Stimulated activated CD4-positive, alpha-beta T cell treated with anti-CD3 and anti-CD28 coated beads, Interleukin-12 subunit alpha, Interleukin-12 subunit beta, amount 100 ng/mL, for 4 hours (primary cell): ENCODE measurements around the gene ADAM12.

ENCODE experiments used
- DNase-seq: peaks from one replicate; pipeline ENCODE4 v3.0.0-alpha.2; 2020

The ADAM12 gene

GRCh38 chr10:126133082-126133620 lies 255.1 kb downstream of the ADAM12 start:
- no peak for DNase-seq

DNA sequence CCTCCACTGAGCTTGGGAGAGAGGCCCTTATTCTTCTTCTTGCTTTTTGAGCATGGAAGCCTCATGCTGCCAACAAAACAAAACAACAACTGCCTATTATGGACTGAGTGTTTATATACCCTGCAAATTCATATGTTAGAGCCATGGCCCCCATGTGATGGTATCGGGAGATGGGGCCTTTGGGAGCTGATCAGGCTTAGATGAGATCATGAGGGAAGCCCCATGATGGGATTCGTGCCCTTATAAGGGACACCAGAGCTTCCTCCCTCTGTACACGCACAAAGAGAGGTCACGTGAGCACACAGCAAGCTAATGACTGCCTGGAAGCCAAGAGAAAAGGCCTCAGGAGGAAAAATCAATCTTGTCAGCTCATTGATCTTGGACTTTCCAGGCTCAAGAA lies 256.9 kb downstream of the ADAM12 start:
- no peak for DNase-seq

DNA sequence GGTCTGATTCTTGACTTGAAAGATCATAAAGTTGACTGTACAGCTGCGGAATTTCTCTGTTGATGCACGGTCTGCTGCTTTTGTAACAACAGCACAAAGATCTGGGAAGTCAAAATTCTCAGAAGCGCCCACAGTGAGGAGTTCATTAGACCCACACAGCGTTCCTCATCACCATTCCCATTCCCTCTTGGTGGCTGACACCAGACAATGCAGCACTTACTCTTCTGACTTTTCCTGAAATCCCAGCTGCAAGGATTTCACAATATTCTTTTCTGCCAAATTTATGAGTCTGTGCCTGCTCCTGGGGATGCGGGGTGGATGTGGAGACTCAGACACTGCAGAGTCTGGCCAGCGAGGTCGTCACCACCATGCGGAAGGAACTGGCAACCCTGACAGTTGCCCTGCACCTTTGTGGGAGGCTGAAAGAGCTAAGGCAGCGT lies 258.0 kb downstream of the ADAM12 start:
- no peak for DNase-seq

DNA sequence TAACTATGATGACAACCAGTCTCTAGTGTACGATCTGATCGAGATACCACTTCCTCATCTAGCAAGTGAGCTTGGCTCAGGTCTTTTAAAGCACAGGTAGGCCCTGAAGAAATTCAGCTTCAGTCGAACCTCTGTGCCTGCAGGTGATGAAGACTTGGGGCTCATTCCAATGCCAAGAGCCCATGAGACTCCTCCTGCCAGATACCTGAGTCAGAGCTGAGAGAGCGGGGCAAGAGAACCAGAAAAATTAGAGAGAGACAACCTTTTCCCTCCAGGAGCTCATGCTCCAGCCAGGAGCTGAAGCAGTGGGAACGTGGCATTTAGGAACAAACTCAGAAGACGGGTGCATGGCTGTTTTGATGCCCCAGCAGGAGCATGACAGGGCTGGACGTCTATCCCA lies 259.3 kb downstream of the ADAM12 start:
- DNase-seq, result no peak

GRCh38 chr10:126128581-126128980 lies 259.7 kb downstream of the ADAM12 start:
- DNase-seq, result no peak

- no peak for DNase-seq
Measured at GRCh38 chr10:126127481-126128029, 260.7 kb downstream of the ADAM12 start.

GRCh38 chr10:126126866-126127265 lies 261.4 kb downstream of the ADAM12 start:
- no peak for DNase-seq

DNA sequence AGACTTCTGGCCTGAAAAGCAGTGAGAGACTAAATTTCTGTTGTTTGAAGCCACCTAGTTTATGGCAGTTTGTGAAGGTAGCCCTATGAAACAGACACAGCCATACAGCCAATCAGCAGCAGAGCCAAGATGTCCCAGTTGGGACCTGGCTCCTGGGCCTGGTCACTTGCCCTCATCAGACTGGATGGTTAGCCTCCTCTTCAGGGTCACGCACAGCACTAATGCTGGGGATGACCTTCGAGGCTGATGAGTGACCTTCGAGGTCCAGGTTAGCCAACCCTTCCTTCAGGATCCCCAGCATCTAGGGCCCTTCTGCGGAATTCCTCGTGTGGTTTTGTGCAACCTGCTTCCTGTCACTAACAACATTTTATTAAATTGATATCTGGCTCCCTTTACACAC lies 262.3 kb downstream of the ADAM12 start:
- DNase-seq, result no peak

GRCh38 chr10:126124668-126125349 lies 263.5 kb downstream of the ADAM12 start:
- DNase-seq, result no peak

GRCh38 chr10:126124046-126124445 lies 264.2 kb downstream of the ADAM12 start:
- DNase-seq, result no peak

DNA sequence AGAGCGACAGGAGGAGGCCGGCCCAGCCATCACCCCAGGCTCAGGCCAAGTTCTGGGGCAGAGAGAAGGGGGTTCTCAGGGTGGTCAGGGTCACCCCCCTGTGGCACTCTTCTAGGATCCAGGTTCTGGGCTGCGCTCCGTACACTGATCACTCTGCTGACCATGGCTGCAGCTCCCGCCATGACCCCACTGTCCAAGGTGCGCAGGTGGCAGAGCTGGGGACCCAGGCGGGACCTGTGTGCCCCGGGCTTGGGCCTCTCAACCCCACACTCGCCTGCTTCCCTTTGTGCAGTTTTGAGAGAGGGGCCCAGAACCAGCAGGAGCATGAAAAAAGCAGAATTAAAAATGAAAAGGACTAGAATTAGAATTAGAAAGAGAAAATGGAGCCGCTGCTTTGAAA lies 264.8 kb downstream of the ADAM12 start:
- DNase-seq, result no peak

GRCh38 chr10:126122881-126123280 lies 265.4 kb downstream of the ADAM12 start:
- DNase-seq, result no peak

DNA sequence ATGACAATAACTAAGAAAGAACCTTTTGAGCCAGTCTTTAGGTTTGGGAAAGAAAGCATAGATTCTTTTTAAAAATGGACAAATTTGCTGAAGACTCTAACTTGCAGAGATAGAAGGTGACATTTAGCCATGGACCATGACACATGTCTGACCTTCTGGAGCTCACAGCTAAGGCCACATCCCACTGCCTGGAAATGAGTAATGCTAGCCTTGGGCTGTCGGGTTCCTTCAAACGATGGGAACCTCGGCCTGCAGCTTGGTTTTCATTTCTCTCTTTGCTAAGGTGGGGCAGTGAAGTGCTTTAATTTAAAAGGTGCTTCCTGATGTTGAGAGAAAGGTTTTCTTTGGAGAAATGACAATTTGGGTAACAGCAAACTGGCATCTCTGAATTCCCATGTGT lies 268.7 kb downstream of the ADAM12 start:
- DNase-seq, result no peak

GRCh38 chr10:126118476-126118875 lies 269.8 kb downstream of the ADAM12 start:
- no peak for DNase-seq

GRCh38 chr10:126117196-126117595 lies 271.1 kb downstream of the ADAM12 start:
- DNase-seq, result no peak

DNA sequence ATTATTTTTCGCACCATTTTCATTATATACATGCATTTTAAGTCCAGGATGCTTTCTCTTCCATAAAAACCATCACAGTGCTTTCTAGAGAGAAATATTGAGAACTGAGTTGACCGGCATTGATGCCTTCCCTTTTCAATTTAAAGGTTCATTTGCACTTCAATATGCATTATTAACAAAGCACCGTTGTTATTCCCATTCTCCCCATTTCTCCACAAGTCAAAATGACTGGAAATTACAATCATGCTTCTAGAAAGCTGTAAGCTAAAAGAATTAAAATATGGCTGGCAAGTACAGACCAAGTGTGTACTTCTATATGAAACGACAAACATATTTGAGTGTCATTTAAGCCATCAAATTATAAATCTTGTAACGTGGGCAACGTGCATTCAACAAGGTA lies 272.4 kb downstream of the ADAM12 start:
- DNase-seq, result no peak

DNA sequence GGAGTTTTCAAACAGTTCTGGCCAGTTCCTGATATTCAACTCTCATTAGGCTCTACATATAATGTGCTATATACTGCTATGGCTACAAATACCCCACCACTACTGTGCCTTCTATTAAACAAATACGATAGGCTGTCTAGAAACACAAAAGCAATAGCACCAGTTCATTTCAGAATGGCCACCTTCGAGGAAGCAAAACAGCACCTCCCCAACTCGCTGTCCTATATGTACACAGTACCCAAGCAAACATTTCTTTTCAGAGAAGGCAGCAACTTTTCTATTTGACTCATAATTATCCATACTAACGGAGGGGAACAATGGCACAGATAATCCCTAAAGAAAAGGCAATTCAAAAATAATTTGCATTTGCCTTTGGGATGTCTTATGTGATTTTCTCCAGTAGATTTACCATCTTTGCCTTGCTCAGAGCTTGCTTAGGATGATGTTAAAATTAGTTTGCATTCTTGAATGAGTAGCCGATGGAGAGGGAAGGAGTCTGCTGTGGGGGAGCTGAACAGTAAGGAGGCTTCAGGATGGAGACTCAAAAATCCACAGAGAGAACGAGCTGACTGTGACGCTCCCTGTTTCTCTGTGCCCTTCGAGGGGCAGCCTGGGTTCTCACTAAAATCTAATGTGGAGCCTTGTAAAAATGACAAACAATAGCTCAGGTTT lies 273.3 kb downstream of the ADAM12 start:
- no peak for DNase-seq

- no peak for DNase-seq
Measured at GRCh38 chr10:126111516-126111915, 276.8 kb downstream of the ADAM12 start.

GRCh38 chr10:126110489-126111180 lies 277.6 kb downstream of the ADAM12 start:
- DNase-seq, result no peak

GRCh38 chr10:126109893-126110292 lies 278.4 kb downstream of the ADAM12 start:
- DNase-seq, result no peak

DNA sequence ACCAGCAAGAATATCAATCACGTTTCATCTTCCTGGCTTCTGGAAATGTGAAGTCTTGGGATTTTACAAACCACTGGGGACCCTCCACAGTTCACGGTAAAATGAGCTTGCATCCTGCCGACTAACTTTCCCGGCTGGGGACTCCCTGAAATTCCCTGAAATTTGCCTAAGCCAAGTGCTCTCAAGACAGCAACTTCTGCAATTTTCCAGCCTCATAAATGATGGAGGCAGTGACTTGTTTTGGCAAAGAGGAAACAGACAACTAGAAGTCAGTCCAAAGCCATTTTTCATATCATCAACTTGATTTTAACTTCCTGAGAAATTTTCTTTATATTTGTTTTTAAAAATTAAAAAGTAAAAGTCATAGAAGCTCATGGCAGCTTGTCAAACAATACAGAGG lies 279.6 kb downstream of the ADAM12 start:
- no peak for DNase-seq

GRCh38 chr10:126104767-126105166 lies 283.5 kb downstream of the ADAM12 start:
- DNase-seq, result no peak

DNA sequence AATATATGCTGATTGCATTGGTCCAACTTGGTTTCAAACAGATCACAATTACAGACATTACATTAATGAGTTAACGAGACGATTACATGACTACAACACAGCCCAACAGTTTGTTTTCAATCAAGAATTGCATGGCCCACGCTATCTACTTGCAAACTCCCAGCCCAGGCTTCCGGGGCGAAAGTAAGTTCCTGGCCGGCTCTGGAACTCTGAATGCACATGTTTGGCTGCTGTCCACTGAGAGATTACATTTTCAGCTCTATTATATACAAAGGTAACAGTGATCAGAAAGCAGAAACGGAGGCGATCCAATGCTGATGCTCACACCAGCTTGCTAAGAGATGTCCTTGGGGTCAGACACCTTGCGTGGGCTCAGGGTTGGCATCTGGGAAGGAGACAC lies 285.6 kb downstream of the ADAM12 start:
- no peak for DNase-seq

GRCh38 chr10:126101736-126102135 lies 286.5 kb downstream of the ADAM12 start:
- no peak for DNase-seq
